GM19099 (cell line): ENCODE measurements around the gene OR11L1.

Experiments
- POLR2A ChIP-seq: IDR thresholded peaks from 3 replicates; pipeline ENCODE4 v1.6.1; 2011; ENCODE audit warnings: low read depth; ENCODE audit not compliant: insufficient read length; ENCODE audit errors: extremely low read depth

Gene OR11L1, protein sequence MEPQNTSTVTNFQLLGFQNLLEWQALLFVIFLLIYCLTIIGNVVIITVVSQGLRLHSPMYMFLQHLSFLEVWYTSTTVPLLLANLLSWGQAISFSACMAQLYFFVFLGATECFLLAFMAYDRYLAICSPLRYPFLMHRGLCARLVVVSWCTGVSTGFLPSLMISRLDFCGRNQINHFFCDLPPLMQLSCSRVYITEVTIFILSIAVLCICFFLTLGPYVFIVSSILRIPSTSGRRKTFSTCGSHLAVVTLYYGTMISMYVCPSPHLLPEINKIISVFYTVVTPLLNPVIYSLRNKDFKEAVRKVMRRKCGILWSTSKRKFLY

GRCh38 chr1:247841796-247842195, at the start of gene OR11L1:
TSS of gene OR11L1 (minus strand) at chr1:247841896. CDS start at chr1:247841896, 0 bp downstream.
- TF ChIP-seq POLR2A, result no peak

- no peak for TF ChIP-seq POLR2A
Observed at GRCh38 chr1:247884797-247885413, 43.2 kb upstream of the OR11L1 start.

DNA sequence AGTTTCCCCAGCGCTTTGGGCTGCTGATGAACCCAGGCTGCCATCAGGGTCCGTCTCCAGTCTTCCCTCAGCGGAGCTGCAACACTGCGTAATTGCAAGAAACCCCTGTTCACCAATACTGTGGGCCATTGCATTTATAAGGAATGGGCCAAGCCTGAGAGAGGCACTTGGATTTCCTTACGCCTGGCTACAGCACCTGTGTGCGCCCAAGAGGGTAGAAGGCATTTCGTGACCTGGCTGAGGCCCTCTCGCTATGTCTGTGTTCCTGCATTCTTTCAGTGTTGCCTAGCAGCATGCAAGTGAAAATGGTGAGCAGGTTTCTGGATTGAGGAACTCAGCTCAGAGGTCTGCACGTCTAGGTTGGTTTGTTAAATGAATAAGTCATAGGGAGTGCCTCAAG, 41.6 kb upstream of the OR11L1 start:
- no peak for TF ChIP-seq POLR2A

DNA sequence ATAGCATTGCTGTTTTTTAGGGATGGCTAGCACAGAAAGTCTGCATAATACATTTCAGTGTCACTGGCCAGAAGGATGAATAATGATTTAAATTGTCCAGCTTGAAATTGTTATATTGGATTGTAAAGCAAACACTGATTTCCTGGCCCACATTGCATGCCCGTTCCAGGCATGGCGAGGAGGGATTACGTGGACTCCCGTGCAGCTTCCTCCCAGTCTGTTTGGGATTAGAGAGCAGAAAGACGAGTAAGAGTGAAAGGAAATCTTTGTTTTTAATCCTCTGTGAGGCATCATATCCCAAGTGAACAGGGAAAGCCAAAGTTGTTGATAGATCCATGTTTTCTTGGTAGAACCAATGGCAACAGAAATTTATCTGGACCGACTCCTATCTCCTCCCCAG, 23.7 kb upstream of the OR11L1 start:
- no peak for TF ChIP-seq POLR2A

DNA sequence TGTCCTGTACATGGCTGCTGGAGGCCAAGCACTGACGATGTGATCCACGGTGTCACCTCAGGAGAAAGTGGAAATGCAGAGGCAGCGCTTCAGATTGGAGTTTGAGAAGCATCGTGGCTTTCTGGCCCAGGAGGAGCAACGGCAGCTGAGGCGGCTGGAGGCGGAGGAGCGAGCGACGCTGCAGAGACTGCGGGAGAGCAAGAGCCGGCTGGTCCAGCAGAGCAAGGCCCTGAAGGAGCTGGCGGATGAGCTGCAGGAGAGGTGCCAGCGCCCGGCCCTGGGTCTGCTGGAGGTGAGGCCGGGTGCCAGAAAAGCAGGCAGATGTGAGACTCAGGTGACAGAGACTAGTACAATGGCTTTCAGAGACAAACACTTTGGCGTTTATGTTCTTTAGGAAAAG, 22.9 kb upstream of the OR11L1 start:
- no peak for TF ChIP-seq POLR2A

DNA sequence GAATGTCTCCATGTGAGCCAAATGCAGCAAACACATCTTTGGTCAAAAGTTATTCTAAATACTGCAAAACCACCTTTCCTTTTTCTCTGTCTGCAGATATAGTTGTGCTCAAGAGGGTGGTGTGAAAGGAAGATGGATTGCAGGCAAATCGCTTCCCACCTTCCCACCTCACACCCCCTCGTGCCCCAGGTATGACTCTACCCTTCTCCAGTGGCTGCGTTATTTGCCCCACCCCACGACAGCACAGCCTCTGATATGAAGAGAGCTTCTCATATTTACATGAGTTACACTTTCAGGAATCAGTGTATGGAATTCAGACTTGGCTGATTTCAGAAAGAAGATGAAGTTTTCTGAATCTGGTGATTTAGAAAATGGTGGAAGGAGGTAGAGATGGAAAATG, 21.1 kb upstream of the OR11L1 start:
- no peak for TF ChIP-seq POLR2A

GRCh38 chr1:247857985-247858619, 16.4 kb upstream of the OR11L1 start:
- TF ChIP-seq POLR2A, result no peak

- TF ChIP-seq POLR2A, result no peak
Observed at GRCh38 chr1:247857069-247857984, 15.6 kb upstream of the OR11L1 start, which contains the start of gene TRIM58. TSS of gene TRIM58 (plus strand) at chr1:247857187. CDS start at chr1:247857247, 60 bp downstream.

DNA sequence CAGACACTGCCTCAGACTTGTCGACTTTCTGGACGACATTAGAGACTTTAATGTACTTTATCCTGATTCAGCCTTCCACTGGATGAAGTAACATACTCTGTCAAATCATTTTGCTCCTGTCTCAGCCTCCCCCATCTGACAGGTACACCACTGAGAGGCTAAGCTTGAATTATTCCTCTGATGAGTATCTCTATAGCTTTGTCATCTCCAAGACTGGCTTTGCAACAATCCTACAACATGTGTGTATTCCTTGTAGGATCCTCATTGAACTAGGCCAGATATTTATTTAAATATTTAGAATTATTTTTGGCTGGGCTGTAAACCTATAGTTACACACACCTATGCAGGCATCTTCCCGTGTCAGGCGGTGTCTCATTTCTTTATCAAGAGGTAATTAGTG, 14.2 kb upstream of the OR11L1 start:
- TF ChIP-seq POLR2A, result no peak

- TF ChIP-seq POLR2A, result no peak
Observed at GRCh38 chr1:247854899-247855545, 13.3 kb upstream of the OR11L1 start.

DNA sequence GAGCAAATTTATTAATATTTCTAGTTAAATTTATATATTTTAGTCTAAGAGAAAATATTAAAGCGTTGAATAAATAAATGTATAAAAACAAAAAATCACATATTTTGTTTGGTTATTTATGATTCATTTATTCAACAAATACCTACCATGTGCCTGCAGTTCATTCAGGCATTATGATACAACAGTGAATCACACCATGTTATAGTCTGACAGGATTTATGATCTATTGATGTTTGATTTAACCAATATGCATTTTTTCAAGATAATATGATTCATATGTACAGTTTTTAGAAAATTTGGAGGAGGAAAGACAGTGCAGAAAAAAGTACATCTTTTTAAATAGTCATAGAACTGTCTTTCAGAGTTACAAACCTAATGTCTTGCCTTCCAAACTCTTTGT, 7.9 kb upstream of the OR11L1 start:
- TF ChIP-seq POLR2A, result no peak

- no peak for TF ChIP-seq POLR2A
Observed at GRCh38 chr1:247848346-247848745, 6.7 kb upstream of the OR11L1 start.

DNA sequence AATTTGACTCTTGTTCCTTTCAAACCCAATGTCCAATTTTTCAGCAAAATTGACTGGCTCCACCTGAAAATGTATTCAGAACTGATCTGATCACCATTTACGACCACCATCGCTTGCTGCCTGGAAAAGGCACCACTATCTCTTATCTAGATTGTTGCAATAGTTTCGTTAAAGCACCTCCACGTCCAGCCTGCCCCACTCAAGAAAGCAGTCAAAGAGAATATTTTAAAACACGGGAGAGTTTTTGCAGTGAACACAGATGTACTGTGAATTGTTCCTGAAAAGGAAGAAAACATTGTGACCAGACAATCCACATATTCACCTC, 4.0 kb upstream of the OR11L1 start:
- no peak for TF ChIP-seq POLR2A

GRCh38 chr1:247845011-247845692, 3.5 kb upstream of the OR11L1 start:
- TF ChIP-seq POLR2A, result no peak
